ENCODE results near the gene TSEN2.

DNA sequence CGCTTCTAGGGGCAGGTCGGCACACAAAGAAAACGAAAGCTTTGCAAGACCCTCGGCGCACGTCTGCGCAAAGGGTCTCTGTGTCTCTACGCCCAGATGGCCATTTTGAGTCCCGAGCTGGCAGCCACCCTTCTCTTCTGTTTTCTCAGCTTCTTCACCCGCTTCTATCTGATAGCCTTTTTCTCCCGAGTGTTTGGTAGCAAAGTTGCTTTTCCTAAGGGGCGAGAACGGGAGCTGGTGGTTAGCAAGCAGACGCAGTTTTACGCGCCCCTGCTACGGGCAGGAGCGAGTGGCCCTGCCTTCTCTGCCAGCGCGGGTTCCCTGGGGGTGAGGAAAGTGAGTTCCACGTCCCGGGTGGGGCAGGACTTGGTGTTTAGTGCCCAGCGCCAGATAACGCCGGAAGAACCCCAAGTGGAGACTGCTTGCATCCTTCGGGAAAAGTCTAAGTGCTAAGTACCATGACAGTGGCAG is 69.7 kb downstream of the TSEN2 start:
- TF ChIP-seq POLR2AphosphoS5 (IDR thresholded peaks at IDR 0.05), result no peak
- no peak for TF ChIP-seq CTCF (IDR thresholded peaks at IDR 0.05)
